Measurements from ENCODE around the gene OR52E4.

Gene OR52E4

GRCh38 chr11:5887172-5887571 is 6.7 kb downstream of the OR52E4 start:
- no peak overlapping the region for H3K9ac ChIP-seq (ENCODE audit: low read depth, low read length)
- H3K36me3 ChIP-seq (ENCODE audit: insufficient read depth, low read length): no peaks in the 10 kb centered on the region
- no peaks in the 10 kb centered on the region for H3K9me3 ChIP-seq (replicated peaks; ENCODE audit: low read length)
- H3K4me2 ChIP-seq (ENCODE audit: low read length): no peak overlapping the region
- no peaks in the 10 kb centered on the region for H3K4me1 ChIP-seq (ENCODE audit: control insufficient read depth, insufficient read depth, low read length)
- H3K4me3 ChIP-seq (ENCODE audit: low read length): no peak overlapping the region
- no peaks in the 10 kb centered on the region for H3K27me3 ChIP-seq (ENCODE audit: control insufficient read depth, insufficient read depth, low read length)

DNA sequence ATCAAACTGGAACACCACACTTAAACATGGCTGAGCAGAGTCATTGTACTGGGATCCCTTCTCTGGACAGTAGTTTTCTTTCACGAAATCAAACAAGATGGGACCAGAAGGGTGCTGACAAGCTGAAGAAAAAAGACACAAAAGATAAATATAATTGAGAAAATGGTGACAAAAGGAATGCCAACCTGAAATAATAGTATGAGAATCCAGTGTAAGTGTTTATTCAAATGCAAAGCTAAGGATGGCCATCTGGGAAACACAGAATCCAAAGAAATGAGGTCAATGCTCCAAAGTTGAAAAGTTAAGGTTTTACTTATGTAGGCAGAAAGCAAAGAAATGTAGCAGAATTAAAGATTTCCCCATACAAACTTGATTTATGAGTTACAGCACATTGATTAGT is 7.2 kb downstream of the OR52E4 start:
- no peaks in the 10 kb centered on the region for H3K36me3 ChIP-seq (ENCODE audit: insufficient read depth, low read length)
- H3K9me3 ChIP-seq (replicated peaks; ENCODE audit: low read length): no peaks in the 10 kb centered on the region
- no peak overlapping the region for H3K4me3 ChIP-seq (ENCODE audit: low read length)
- H3K9ac ChIP-seq (ENCODE audit: low read depth, low read length): no peak overlapping the region
- H3K27me3 ChIP-seq (ENCODE audit: control insufficient read depth, insufficient read depth, low read length): no peaks in the 10 kb centered on the region
- no peak overlapping the region for H3K4me2 ChIP-seq (ENCODE audit: low read length)
- H3K4me1 ChIP-seq (ENCODE audit: control insufficient read depth, insufficient read depth, low read length): no peaks in the 10 kb centered on the region

DNA sequence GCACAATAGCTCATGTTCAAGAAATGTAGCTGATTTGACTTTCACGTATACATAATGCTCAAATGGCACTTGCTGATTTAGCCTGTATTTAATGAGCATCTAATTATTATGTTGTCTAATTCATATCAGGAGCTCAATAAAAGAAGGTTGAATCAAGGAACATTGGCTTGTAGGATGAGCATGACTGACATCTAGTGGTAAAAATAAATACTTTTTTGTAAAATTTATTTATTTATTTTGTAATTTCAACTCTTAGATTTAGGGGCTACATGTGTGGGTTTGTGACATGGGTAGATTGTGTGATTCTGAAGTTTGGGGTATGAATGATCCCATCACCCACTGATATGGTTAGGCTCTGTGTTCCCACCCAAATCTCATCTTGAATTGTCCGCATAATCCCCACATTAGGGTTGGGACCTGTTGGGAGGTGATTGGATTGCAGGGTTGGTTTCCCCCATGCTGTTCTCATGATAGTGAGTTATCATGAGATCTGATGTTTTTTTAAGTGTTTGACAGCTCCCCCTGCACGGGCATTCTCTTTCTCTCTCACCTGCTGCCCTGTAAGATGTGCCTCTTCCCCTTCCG is 10.9 kb downstream of the OR52E4 start:
- no peak overlapping the region for H3K4me3 ChIP-seq (ENCODE audit: low read length)
- no peaks in the 10 kb centered on the region for H3K9me3 ChIP-seq (replicated peaks; ENCODE audit: low read length)
- H3K27me3 ChIP-seq (ENCODE audit: control insufficient read depth, insufficient read depth, low read length): peaks cover 10% of the 10 kb centered on the region
- no peak overlapping the region for H3K4me2 ChIP-seq (ENCODE audit: low read length)
- no peaks in the 10 kb centered on the region for H3K4me1 ChIP-seq (ENCODE audit: control insufficient read depth, insufficient read depth, low read length)
- no peaks in the 10 kb centered on the region for H3K36me3 ChIP-seq (ENCODE audit: insufficient read depth, low read length)
- no peak overlapping the region for H3K9ac ChIP-seq (ENCODE audit: low read depth, low read length)

- no peaks in the 10 kb centered on the region for H3K4me1 ChIP-seq (ENCODE audit: control insufficient read depth, insufficient read depth, low read length)
- no peaks in the 10 kb centered on the region for H3K36me3 ChIP-seq (ENCODE audit: insufficient read depth, low read length)
- H3K4me3 ChIP-seq (ENCODE audit: low read length): no peak within 1 kb of the TSS
- H3K27me3 ChIP-seq (ENCODE audit: control insufficient read depth, insufficient read depth, low read length): peaks cover 10% of the 10 kb centered on the region
- H3K9me3 ChIP-seq (replicated peaks; ENCODE audit: low read length): no peaks in the 10 kb centered on the region
- no peak within 1 kb of the TSS for H3K4me2 ChIP-seq (ENCODE audit: low read length)
- no peak within 1 kb of the TSS for H3K9ac ChIP-seq (ENCODE audit: low read depth, low read length)
These were observed 12.5 kb downstream of the OR52E4 start, which contains the start of gene OR52E5 for GRCh38 chr11:5892908-5893307. TSS of gene OR52E5 (plus strand) at chr11:5893208. CDS start at chr11:5900777, 7,569 bp downstream.

DNA sequence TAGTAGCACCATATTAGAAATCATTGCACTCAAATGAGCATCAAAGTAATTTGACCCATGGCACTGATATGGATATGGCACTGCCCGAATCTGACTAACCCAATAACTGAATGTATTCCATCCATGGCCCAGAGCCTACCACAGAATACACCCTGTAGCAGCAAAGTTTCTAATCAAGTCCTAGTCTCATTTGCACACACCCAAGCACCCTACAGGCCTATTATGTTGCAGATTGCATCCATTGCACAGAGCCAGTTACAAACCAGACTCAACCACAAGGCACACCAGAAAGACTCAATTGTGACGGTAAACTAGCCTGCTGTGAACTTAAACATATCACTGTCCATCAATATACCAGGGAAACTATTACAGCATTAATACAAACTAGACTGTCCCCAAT is 19.1 kb downstream of the OR52E4 start:
- H3K9me3 ChIP-seq (replicated peaks; ENCODE audit: low read length): no peaks in the 10 kb centered on the region
- H3K4me3 ChIP-seq (ENCODE audit: low read length): no peak overlapping the region
- no peaks in the 10 kb centered on the region for H3K36me3 ChIP-seq (ENCODE audit: insufficient read depth, low read length)
- no peak overlapping the region for H3K4me2 ChIP-seq (ENCODE audit: low read length)
- no peaks in the 10 kb centered on the region for H3K27me3 ChIP-seq (ENCODE audit: control insufficient read depth, insufficient read depth, low read length)
- H3K4me1 ChIP-seq (ENCODE audit: control insufficient read depth, insufficient read depth, low read length): no peaks in the 10 kb centered on the region
- no peak overlapping the region for H3K9ac ChIP-seq (ENCODE audit: low read depth, low read length)

- Histone ChIP-seq H3K4me2 (ENCODE audit: low read length) (no peak overlapping the region), H3K4me1 (ENCODE audit: control insufficient read depth, insufficient read depth, low read length) (no peaks in the 10 kb centered on the region), H3K9ac (ENCODE audit: low read depth, low read length) (no peak overlapping the region), H3K36me3 (ENCODE audit: insufficient read depth, low read length) (no peaks in the 10 kb centered on the region), H3K27me3 (ENCODE audit: control insufficient read depth, insufficient read depth, low read length) (no peaks in the 10 kb centered on the region), H3K9me3 (replicated peaks; ENCODE audit: low read length) (no peaks in the 10 kb centered on the region), H3K4me3 (ENCODE audit: low read length) (no peak overlapping the region)
These were observed 30.1 kb downstream of the OR52E4 start for GRCh38 chr11:5910540-5910939.

- Histone ChIP-seq H3K4me1 (ENCODE audit: control insufficient read depth, insufficient read depth, low read length) (no peaks in the 10 kb centered on the region), H3K4me3 (ENCODE audit: low read length) (no peak overlapping the region), H3K36me3 (ENCODE audit: insufficient read depth, low read length) (no peaks in the 10 kb centered on the region), H3K9ac (ENCODE audit: low read depth, low read length) (no peak overlapping the region), H3K9me3 (replicated peaks; ENCODE audit: low read length) (peaks cover 3% of the 10 kb centered on the region), H3K27me3 (ENCODE audit: control insufficient read depth, insufficient read depth, low read length) (no peaks in the 10 kb centered on the region), H3K4me2 (ENCODE audit: low read length) (no peak overlapping the region)
These were observed 42.5 kb downstream of the OR52E4 start for GRCh38 chr11:5922749-5923426.

DNA sequence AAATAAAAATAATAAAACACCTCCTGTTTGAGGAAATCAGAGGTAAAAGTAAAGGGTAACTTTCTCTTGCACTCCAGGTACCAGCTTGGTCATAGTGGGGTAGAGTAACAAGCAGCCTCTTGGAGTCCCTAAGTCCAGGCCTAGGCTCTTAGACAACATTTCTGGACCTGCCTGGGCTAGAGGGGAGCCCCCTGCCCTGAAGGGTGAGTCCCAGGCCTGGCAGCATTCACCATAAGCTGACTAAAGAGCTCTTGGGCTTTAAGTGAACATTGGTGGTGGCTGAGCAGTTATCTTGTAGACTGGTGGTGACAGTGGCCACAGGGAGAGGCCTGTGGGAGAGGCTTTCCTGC is 43.0 kb downstream of the OR52E4 start:
- Histone ChIP-seq H3K4me2 (ENCODE audit: low read length) (no peak overlapping the region), H3K27me3 (ENCODE audit: control insufficient read depth, insufficient read depth, low read length) (no peaks in the 10 kb centered on the region), H3K9ac (ENCODE audit: low read depth, low read length) (no peak overlapping the region), H3K4me3 (ENCODE audit: low read length) (no peak overlapping the region), H3K4me1 (ENCODE audit: control insufficient read depth, insufficient read depth, low read length) (no peaks in the 10 kb centered on the region), H3K9me3 (replicated peaks; ENCODE audit: low read length) (peaks cover 3% of the 10 kb centered on the region), H3K36me3 (ENCODE audit: insufficient read depth, low read length) (no peaks in the 10 kb centered on the region)

DNA sequence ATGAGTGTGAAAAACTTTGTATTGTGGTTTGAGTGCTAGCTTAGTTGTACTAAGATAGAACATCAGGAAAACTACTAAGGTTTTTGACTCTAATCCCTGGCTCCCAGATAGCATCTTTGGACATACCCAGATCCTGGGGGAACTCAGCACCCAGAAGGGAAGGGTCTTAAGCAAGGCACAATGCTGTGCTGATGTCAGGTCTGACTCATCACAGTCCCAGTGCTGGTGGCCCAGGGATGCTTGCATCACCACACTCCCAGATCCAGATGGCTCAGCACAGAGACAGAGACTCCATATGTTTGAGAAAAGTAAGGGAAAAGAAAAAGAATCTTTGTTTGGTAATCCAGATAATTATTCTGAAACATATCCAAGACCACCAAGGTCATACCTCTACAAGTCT is 43.4 kb downstream of the OR52E4 start:
- H3K4me3 ChIP-seq (ENCODE audit: low read length): no peak overlapping the region
- H3K9ac ChIP-seq (ENCODE audit: low read depth, low read length): no peak overlapping the region
- no peak overlapping the region for H3K4me2 ChIP-seq (ENCODE audit: low read length)
- H3K36me3 ChIP-seq (ENCODE audit: insufficient read depth, low read length): no peaks in the 10 kb centered on the region
- no peaks in the 10 kb centered on the region for H3K4me1 ChIP-seq (ENCODE audit: control insufficient read depth, insufficient read depth, low read length)
- peaks cover 3% of the 10 kb centered on the region for H3K9me3 ChIP-seq (replicated peaks; ENCODE audit: low read length)
- H3K27me3 ChIP-seq (ENCODE audit: control insufficient read depth, insufficient read depth, low read length): no peaks in the 10 kb centered on the region

- no peak overlapping the region for H3K4me3 ChIP-seq (ENCODE audit: low read length)
- H3K9ac ChIP-seq (ENCODE audit: low read depth, low read length): no peak overlapping the region
- no peak overlapping the region for H3K4me2 ChIP-seq (ENCODE audit: low read length)
- no peaks in the 10 kb centered on the region for H3K27me3 ChIP-seq (ENCODE audit: control insufficient read depth, insufficient read depth, low read length)
- H3K4me1 ChIP-seq (ENCODE audit: control insufficient read depth, insufficient read depth, low read length): no peaks in the 10 kb centered on the region
- H3K36me3 ChIP-seq (ENCODE audit: insufficient read depth, low read length): no peaks in the 10 kb centered on the region
- peaks cover 1% of the 10 kb centered on the region for H3K9me3 ChIP-seq (replicated peaks; ENCODE audit: low read length)
These were observed 47.8 kb downstream of the OR52E4 start for GRCh38 chr11:5928271-5928670.

DNA sequence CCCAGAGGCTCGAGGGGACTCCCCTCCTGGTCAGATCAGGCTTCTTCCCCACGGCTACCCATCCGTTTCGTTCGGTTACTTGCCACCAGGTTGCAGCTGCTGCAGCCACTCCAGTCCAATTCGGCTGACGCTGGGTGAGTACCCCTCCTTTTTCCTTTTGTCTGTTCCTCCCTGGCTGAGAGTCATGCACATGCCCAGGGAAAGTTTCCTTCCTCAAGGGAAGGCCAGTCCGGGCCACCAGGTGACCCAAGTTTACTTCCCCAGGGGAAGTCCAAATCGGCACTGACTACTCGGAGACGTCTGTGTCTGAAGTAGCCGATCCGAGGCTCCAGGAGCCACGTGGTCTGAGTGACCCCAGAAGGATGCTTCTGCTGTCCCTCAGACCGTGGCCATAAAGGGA is 48.4 kb downstream of the OR52E4 start:
- H3K9me3 ChIP-seq (replicated peaks; ENCODE audit: low read length): peaks cover 3% of the 10 kb centered on the region

More for the DNA sequence above, 48.4 kb downstream of the OR52E4 start:
- no peaks in the 10 kb centered on the region for H3K36me3 ChIP-seq (ENCODE audit: insufficient read depth, low read length)
- H3K4me3 ChIP-seq (ENCODE audit: low read length): no peak overlapping the region
- H3K27me3 ChIP-seq (ENCODE audit: control insufficient read depth, insufficient read depth, low read length): no peaks in the 10 kb centered on the region
- no peaks in the 10 kb centered on the region for H3K4me1 ChIP-seq (ENCODE audit: control insufficient read depth, insufficient read depth, low read length)
- no peak overlapping the region for H3K9ac ChIP-seq (ENCODE audit: low read depth, low read length)
- no peak overlapping the region for H3K4me2 ChIP-seq (ENCODE audit: low read length)

All from skeletal muscle satellite cell (primary cell).